HG03196 (cell line): ENCODE results near the gene SWI5.
"Not testable (repeated sequence)": the region's sequence is repeated elsewhere in the genome, so short reads cannot be mapped to it uniquely, and the experiment has no call there.

ENCODE experiments used
- ATAC-seq: cut with Tn5 transposase; IDR thresholded peaks from one replicate; pipeline ENCODE4 v1.9.1; 2021; ENCODE audit not compliant: unreplicated experiment

SWI5 gene

DNA sequence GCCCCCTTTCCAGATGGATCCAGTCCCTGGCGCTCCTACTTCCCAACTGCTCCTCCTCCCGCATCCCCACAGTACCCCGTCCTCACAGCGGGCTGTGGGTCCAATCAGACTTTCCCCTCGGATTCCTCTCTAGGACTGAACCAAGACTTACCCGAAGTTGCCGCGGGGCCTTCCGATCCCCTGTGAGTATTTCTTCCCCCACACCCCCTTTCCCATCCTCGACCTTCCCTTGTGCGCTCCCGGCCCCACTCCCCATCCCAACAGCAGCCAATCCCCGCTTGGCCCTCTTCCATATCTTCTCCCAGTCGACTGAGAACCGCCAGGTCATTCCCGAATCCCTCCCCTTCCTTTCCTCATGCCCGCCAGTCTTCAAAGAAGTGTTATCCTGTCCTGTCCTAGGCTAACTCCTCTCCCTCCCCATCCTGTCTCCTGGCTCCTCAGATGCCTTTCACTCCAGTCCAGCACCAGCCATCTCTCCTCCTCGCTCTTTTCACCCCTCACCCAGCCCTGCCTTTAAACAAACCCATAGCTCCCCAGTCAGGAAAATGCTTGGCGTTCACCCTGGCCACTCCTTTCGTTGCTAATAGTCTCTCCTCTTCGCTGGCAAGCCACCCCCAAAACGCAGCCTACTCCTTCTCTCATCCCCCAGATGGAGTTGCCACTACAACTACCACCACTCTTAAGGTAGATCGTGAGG is 646 bp downstream of the SWI5 start:
- ATAC-seq, result no peak

- not testable (repeated sequence) for ATAC-seq
Observed at GRCh38 chr9:128279088-128280073, 3.3 kb downstream of the SWI5 start.

DNA sequence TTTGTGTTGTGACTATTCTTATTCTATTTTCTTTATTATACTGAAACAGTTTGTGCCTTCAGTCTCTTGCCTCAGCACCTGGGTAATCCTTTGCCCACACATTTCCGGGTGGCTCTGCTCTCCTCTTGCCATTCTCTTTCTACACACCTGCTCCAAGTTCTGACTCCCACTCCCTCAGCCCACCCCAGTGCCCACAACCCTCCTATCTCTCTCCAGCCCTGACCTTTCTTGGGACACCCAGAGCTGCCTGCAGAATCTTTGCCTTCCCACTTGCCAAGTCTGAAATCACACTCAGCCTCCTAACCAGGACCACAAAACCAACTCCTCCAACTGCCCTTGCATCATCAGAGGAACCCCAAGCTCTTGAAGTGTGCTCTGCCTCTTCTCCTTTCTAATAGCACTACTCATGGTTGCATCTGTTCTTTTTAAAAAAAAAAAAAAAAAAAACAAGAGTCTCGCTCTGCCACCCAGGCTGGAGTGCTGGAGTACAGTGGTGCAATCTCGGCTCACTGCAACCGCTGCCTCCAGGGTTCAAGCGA is 4.1 kb downstream of the SWI5 start:
- no peak for ATAC-seq

GRCh38 chr9:128282500-128282899 is 6.4 kb downstream of the SWI5 start:
- no peak for ATAC-seq

DNA sequence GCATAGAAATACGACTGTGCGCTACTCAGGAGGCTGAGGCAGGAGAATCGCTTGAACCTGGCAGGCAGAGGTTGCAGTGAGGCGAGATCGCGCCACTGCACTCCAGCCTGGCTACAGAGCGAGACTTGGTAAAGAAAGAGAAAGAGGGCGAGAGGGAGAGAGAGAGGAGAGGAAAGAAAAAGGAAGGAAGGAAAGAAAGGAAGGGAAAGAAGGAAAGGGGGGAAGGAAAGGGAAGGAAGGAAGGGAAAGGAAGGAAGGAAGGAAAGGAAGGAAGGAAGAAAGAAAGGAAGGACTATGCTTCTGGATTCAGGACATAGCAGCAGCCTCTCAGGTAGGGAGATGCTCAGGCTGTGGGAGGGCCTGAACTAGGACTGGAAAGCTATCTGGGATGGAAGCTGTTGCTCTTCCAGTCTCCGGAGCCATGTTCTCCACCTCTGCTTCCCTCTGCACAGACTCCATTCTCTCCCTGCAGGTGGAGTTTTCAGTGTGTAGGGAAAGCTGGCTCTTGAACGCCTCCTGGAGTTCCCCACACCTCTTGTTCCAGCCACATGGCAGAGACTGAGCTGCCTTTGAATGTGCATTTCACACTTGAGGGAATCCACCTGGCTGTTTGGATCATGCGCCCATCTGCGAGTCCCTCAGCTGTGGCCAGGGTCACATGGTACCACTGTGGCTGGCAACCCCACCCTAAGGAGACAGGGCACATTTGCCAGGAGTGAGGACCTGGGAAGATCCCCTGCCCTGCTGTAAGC is 9.1 kb downstream of the SWI5 start:
- ATAC-seq, result no peak

- ATAC-seq, result no peak
Observed at GRCh38 chr9:128286440-128286839, 10.4 kb downstream of the SWI5 start.

DNA sequence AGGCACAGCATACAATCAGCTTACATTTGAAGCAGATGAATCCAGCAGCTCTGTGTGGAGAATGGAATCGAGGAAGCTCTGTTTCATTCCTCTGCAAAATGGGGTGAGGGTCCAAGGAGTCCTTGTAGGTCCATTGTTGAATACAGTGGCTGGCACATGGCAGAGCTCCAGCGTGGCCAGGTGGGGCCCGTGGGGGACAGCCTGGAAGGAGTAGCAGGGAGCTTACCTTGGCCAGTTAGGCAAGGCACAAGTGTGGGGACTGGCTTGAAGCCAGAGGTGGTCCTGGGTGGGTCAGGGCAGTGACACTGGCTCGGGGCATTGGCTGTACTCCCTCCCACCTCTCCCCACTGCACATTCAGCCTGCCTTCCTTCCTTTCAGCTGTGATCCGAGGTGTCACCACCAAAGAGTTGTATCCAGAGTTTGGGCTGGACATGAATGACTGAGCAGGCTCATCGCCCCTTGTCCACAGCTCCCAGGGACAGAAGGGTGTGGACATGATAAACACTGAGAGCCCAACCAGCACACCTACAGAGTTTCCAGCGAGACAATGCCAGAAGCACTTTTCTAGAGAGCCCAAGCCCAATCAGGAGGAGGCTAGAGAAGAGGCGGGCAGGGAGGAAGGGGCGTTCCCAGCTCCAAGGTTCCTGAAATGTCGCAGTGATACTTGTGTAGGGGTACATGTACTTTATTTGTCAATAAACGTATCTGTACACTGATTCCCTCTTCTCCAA is 12.4 kb downstream of the SWI5 start:
- ATAC-seq, result no peak

- ATAC-seq, result no peak
Observed at GRCh38 chr9:128292009-128292408, 15.9 kb downstream of the SWI5 start.

GRCh38 chr9:128293091-128293490 is 17.0 kb downstream of the SWI5 start:
- ATAC-seq, result no peak

GRCh38 chr9:128294142-128294541 is 18.1 kb downstream of the SWI5 start:
- ATAC-seq, result no peak

DNA sequence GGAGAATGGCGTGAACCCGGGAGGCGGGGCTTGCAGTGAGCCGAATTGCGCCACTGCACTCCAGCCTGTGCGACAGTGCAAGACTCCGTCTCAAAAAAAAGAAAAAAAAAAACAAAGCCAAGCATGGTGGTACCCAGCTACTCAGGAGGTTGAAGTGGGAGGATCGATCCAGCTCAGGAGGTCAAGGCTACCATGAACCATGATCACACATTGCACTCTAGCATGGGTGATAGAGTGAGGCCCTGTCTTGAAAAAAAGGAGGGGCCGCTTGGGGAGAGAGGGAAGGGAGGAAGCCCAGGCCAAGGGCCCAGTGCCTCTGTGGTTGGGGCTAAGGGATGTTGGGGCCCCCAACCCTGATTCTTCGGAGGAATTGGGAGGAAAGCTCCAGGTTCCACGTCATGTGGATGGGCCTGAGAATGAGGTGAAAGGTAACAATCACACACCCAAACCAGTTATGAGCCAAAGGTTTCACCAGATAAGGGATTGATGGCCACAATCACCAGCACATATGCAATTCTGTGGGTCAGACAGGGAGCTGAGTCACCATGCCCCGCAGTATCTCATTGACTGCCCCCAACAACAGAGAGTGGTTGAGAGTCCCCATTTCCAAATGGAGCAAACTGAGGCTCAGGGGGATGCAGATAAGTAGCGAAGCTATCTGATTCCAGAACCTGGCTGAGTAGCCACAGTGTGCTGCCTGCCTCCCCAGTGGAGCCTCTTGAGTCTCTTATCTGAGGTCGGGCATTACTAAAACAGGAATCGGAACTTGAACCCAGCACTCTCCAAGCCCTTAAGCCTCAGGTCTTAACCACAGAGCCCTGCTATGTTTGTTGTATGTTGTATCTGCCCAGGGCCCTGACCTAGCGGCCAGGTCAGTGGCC is 20.5 kb downstream of the SWI5 start:
- no peak for ATAC-seq

GRCh38 chr9:128297221-128297773 is 21.2 kb downstream of the SWI5 start:
- no peak for ATAC-seq

DNA sequence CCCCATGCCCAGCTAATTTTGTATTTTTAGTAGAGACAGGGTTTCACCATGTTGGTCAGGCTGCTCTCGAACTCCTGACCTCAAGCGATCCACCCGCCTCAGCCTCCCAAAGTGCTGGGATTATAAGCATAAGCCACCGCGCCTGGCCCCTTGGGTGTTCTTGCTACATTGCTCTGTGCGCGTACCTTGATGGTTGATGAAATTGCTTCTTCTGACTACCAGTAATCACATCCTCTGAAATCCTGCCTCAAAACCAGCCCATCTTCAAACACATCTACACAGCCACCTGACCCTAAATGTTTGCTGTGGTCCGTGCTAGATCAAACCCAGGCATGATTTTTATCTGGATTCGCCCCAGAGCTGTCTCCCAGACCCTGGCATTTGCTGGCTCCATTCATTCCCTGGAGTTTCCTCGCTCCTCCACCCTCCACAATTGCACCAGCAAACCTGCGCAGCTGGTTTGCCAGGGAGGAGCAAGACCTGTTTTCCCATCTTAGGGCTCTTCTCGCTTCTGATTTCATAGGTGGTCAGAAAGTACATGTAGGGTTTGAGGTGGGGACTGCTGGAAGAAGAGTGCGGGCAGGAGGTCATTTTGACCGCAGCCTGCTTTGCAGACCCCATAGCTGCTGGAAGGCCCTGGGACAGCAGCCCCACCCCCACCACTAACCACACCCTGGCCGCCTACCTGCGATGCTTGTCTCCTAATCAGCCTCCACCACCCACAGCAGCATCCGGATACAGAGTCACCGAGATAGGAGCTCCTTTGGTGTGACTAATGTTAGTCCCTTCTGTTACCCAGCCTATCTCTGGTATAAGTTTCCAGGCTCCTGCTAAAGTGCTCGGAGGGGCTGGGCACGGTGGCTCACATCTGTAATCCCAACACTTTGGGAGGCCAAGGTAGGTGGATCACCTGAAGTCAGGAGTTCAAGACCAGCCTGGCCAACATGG is 22.7 kb downstream of the SWI5 start:
- no peak for ATAC-seq

GRCh38 chr9:128304136-128304970 is 28.3 kb downstream of the SWI5 start:
- no peak for ATAC-seq

GRCh38 chr9:128304971-128305288 is 28.9 kb downstream of the SWI5 start:
- ATAC-seq, result no peak

- no peak for ATAC-seq
Observed at GRCh38 chr9:128309551-128309950, 33.5 kb downstream of the SWI5 start.

DNA sequence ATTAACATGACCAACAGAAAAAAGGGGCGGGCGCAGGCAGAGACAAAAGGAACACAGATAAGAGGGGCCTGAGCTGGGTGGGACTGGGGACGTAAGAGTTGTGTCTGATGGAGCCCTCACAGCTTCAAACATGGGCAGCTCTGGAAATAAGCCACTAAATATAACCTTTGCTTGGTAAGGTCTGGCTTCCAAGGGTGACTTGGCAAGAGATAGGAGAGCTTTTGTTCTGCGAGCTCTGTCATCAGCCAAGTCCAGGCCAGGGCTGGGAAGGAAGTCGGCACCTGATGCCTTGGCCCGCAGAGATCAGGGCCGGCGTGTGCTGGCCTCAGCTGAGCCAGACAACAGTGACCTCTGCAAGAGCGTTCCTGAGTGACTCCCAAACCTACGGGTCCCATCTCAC is 34.4 kb downstream of the SWI5 start:
- no peak for ATAC-seq
